ENCODE data around the gene TOR3A.

DNA sequence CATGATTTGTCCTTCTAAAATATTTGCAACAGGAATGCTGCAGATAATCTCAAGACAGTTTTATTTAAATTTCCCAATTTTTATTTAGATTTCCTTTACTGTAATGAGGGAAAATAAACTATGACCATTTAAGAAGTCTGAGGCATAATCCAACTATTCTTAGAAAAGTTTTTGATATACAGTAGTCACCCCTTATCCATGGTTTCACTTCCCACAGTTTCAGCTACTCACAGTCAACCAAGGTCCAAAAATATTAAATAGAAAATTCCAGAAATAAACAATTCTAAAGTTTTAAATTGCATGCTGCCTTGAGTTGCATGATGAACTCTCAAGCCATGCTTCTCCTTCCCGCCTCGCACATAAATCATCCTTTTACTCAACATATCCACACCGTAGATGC is 33.3 kb downstream of the TOR3A start:
- TF ChIP-seq, protein P1, sequence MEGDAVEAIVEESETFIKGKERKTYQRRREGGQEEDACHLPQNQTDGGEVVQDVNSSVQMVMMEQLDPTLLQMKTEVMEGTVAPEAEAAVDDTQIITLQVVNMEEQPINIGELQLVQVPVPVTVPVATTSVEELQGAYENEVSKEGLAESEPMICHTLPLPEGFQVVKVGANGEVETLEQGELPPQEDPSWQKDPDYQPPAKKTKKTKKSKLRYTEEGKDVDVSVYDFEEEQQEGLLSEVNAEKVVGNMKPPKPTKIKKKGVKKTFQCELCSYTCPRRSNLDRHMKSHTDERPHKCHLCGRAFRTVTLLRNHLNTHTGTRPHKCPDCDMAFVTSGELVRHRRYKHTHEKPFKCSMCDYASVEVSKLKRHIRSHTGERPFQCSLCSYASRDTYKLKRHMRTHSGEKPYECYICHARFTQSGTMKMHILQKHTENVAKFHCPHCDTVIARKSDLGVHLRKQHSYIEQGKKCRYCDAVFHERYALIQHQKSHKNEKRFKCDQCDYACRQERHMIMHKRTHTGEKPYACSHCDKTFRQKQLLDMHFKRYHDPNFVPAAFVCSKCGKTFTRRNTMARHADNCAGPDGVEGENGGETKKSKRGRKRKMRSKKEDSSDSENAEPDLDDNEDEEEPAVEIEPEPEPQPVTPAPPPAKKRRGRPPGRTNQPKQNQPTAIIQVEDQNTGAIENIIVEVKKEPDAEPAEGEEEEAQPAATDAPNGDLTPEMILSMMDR (IDR thresholded peaks at IDR 0.05) = no peak
- TF ChIP-seq POLR2A (IDR thresholded peaks at IDR 0.05) (no peak), POLR2AphosphoS5 (IDR thresholded peaks at IDR 0.05) (no peak), EP300 (IDR thresholded peaks at IDR 0.05) (no peak)
